Vagina (tissue), 2 donors: Measurements from ENCODE around the gene DELE1. TPM values are rescaled to one million over a fixed set of nuclear protein-coding genes. Genes with fewer than 3 reads are reported as not detected.

ENCODE experiments used
- DNase-seq, 2 donors: peaks; one replicate each; pipeline ENCODE4 v3.0.0-alpha.2; 2017; ENCODE audit errors: extremely low spot score in 2 of 2
- H3K27ac ChIP-seq: fragments of 200-600 bp; sonication (generic); one replicate; pipeline ENCODE4 v1.5.1; 2019
- H3K27me3 ChIP-seq: fragments of 200-600 bp; sonication (generic); one replicate; pipeline ENCODE4 v1.5.1; 2019
- H3K36me3 ChIP-seq, 2 donors: fragments of 200-600 bp; sonication (generic); one replicate each; pipeline ENCODE4 v1.5.1; 2017 to 2019
- H3K4me1 ChIP-seq: fragments of 200-600 bp; sonication (generic); one replicate; pipeline ENCODE4 v1.5.1; 2019
- H3K4me3 ChIP-seq, 2 donors: fragments of 200-600 bp; sonication (generic); 1 replicate in 1 of 2; 2 replicates in 1 of 2; pipeline ENCODE4 v1.5.1; 2016 to 2019
- H3K9me3 ChIP-seq: fragments of 200-600 bp; sonication (generic); one replicate; pipeline ENCODE4 v1.5.1; 2019
- POLR2A ChIP-seq, 2 donors: fragments of 450-650 bp; IDR thresholded peaks; one replicate each; pipeline ENCODE4 v1.6.1; 2017; ENCODE audit warnings: antibody characterized with exemption in 2 of 2, mild to moderate bottlenecking in 2 of 2, moderate library complexity in 2 of 2
- POLR2AphosphoS5 ChIP-seq, 2 donors: sonication (generic); formaldehyde crosslinking; IDR thresholded peaks; one replicate each; pipeline ENCODE4 v1.9.0; 2017; ENCODE audit warnings: antibody characterized with exemption in 2 of 2, mild to moderate bottlenecking in 2 of 2, low read depth in 1 of 2; ENCODE audit not compliant: insufficient read depth in 1 of 2
- intact Hi-C: fragments of 100-400 bp; cut with DNase I; formaldehyde crosslinking; loops from one replicate; pipeline ENCODE4 v1.15.1; 2023
- total RNA-seq: library from RNA; depleted of rRNA; stranded (reverse); fragments of >200 nt; gene quantifications from one replicate; pipeline ENCODE4 v1.2.3, GENCODE V29; 2016
- TF ChIP-seq, protein P1 (sequence below), 3 experiments: fragments of 450-650 bp in 2 of 3; fragments of 200-600 bp in 1 of 3; sonication (generic) in 1 of 3; IDR thresholded peaks; one replicate each; pipeline ENCODE4 v1.5.1; 2017 to 2019; ENCODE audit warnings: antibody characterized with exemption in 3 of 3, mild to moderate bottlenecking in 2 of 3, moderate library complexity in 2 of 3

DELE1 gene
- total RNA-seq, 1 donor from 2014 or later = 79.1 TPM

DNA sequence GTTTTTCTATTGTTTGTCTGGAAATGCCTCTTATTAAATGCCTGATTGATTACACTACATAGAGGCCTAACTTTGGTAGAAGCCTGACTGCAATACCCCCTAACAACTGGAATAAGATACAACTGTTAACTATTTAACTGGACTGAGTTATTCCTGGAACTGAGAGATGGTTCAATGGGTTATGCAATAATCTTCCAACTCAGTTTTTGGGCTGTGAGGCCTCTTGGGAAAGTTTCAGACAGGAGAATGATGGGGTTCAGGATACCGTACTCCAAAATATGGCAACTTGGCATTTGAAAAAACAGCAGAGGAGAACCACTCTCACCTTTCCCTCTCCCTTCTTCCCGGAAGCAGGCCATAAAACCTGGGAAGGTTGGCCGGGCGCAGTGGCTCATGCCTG, 26.2 kb upstream of the DELE1 start:
- no peak for DNase-seq
- intact Hi-C loops = loop anchor here (10.0 kb wide), 1 partner anchor 67 kb away; the partner anchor contains the start of gene RNF14
- Histone ChIP-seq H3K27ac (no peak overlapping the region), H3K9me3 (no peaks in the 10 kb centered on the region), H3K4me1 (no peaks in the 10 kb centered on the region), H3K4me3 (no peak overlapping the region), H3K36me3 (no peaks in the 10 kb centered on the region), H3K27me3 (no peaks in the 10 kb centered on the region)
- no peak for TF ChIP-seq POLR2A (IDR thresholded peaks at IDR 0.05)
- no peak for TF ChIP-seq POLR2AphosphoS5 (IDR thresholded peaks at IDR 0.05; ENCODE audit: insufficient read depth in 1 of 2, low read depth in 1 of 2)
- TF ChIP-seq, protein P1, sequence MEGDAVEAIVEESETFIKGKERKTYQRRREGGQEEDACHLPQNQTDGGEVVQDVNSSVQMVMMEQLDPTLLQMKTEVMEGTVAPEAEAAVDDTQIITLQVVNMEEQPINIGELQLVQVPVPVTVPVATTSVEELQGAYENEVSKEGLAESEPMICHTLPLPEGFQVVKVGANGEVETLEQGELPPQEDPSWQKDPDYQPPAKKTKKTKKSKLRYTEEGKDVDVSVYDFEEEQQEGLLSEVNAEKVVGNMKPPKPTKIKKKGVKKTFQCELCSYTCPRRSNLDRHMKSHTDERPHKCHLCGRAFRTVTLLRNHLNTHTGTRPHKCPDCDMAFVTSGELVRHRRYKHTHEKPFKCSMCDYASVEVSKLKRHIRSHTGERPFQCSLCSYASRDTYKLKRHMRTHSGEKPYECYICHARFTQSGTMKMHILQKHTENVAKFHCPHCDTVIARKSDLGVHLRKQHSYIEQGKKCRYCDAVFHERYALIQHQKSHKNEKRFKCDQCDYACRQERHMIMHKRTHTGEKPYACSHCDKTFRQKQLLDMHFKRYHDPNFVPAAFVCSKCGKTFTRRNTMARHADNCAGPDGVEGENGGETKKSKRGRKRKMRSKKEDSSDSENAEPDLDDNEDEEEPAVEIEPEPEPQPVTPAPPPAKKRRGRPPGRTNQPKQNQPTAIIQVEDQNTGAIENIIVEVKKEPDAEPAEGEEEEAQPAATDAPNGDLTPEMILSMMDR (IDR thresholded peaks at IDR 0.05) = no peak

DNA sequence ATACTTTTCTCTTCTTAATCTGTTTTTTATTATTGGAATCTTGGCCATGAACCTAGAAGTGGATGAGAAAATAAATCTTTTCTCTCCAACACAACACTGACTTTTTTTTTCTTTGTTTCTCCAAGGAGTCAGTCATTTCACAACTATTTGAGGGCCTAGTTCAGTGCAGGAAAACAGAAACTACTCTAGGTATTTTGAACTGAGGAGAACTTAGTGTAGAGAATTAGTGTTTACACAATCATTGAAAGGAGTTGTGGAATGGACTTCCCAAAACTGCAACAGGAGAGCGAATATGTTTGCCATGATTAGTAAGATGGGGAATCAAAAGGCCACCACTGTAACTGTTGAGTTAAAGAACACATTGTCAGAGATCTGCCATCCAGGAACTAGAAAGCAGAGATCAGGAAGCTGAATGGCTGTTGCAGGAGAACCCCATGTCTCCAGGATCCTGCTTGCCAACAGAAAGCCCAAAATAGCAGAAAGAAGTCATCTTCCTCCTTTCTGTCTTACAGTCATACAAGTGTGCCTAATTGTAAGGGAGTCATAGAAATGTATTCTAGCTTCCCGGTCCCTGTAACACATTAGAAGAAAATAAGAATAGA, 25.1 kb upstream of the DELE1 start:
- no peak for DNase-seq
- Histone ChIP-seq H3K4me3 (no peak overlapping the region), H3K36me3 (no peaks in the 10 kb centered on the region), H3K9me3 (no peaks in the 10 kb centered on the region), H3K27ac (no peak overlapping the region), H3K27me3 (no peaks in the 10 kb centered on the region), H3K4me1 (no peaks in the 10 kb centered on the region)
- TF ChIP-seq, protein P1 (IDR thresholded peaks at IDR 0.05) = no peak
- TF ChIP-seq POLR2A (IDR thresholded peaks at IDR 0.05) (no peak), POLR2AphosphoS5 (IDR thresholded peaks at IDR 0.05; ENCODE audit: insufficient read depth in 1 of 2, low read depth in 1 of 2) (no peak)
- intact Hi-C loops = loop anchor here (10.0 kb wide), 1 partner anchor 66 kb away; the partner anchor contains the start of gene RNF14

DNA sequence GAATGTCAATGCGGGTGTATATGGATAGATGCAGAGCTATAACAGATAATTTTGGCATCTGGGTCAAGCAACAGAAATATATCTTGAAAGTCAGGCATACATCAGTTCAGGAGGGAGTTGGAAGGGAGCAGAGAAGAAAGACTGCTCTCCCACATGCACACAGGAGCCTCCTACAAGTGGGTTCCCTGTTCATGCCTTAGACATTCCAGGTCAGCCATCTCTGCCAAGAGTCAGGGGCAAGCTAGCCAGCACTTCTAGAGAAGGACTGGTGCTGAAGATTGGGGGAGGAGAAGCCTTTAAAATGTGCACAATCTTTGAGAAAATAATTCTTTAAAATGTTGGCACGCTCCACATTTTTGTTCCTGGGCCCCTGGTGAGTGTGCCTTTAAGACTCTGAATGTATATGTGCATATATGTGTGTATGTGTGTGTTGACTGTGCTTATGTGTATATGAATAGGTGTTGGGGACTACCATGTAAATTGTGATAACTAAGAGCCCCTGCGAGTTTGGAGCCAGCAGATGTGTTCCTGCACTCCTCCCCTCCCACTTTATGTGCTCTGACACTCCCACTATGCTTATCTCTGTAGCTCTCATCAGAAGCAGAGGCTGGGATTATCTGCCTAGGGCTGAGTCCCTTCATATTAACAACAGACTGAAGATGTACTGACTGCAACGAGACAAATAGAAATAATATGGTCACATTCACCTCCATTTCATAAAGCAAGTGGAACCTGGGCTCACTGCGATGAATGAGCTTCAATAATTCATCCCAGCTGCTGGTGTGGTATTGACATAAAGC, 21.5 kb upstream of the DELE1 start:
- no peak for DNase-seq
- no peaks in the 10 kb centered on the region for H3K4me1 ChIP-seq
- TF ChIP-seq POLR2A (IDR thresholded peaks at IDR 0.05) = no peak
- no peak for TF ChIP-seq POLR2AphosphoS5 (IDR thresholded peaks at IDR 0.05; ENCODE audit: insufficient read depth in 1 of 2, low read depth in 1 of 2)
- TF ChIP-seq, protein P1 (IDR thresholded peaks at IDR 0.05) = no peak
- intact Hi-C loops = no loop called here
- no peaks in the 10 kb centered on the region for H3K36me3 ChIP-seq
- H3K27ac ChIP-seq = no peak overlapping the region
- no peaks in the 10 kb centered on the region for H3K9me3 ChIP-seq
- H3K4me3 ChIP-seq = no peak overlapping the region
- no peaks in the 10 kb centered on the region for H3K27me3 ChIP-seq

DNA sequence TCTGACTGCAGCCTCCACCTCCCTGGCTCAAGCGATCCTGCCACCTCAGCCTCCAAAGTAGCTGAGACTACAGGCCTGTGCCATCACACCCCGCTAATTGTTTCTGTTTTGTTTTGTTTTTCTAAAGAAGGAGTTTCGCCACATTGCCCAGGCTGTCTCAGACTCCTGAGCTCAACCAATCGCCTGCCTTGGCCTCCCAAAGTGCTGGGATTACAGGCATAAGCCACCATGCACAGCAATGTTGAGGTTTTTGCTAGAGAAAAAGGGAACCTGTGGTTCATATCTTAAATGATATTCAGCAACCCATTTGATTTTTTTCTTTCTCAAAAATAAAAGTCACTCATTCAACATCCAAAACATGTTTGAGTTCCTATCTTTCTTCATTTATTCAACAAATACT, 20.4 kb upstream of the DELE1 start:
- Histone ChIP-seq H3K36me3 (no peaks in the 10 kb centered on the region), H3K4me3 (no peak overlapping the region), H3K27me3 (no peaks in the 10 kb centered on the region), H3K27ac (no peak overlapping the region), H3K4me1 (no peaks in the 10 kb centered on the region), H3K9me3 (no peaks in the 10 kb centered on the region)
- TF ChIP-seq POLR2A (IDR thresholded peaks at IDR 0.05) = no peak
- TF ChIP-seq, protein P1 (IDR thresholded peaks at IDR 0.05) = no peak
- no peak for TF ChIP-seq POLR2AphosphoS5 (IDR thresholded peaks at IDR 0.05; ENCODE audit: insufficient read depth in 1 of 2, low read depth in 1 of 2)
- intact Hi-C loops = no loop called here
- DNase-seq = no peak

DNA sequence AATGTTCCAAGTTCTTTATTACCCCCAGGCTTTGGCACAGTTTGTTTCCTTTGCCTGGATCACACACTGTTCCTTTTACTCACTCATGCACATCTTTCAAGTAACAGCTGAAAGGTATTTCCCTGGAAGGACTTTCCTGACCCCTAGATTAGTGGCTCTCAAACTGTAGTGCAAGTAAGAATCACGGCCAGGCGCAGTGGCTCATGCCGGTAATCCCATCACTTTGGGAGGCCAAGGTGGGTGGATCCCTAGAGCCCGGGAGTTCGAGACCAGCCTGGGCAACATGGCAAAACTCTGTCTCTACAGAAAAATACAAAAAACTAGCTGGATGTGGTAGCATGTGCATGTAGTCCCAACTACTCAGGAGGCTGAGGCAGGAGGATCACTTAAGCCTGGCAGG, 19.1 kb upstream of the DELE1 start:
- H3K4me1 ChIP-seq = no peaks in the 10 kb centered on the region
- intact Hi-C loops = no loop called here
- no peak overlapping the region for H3K27ac ChIP-seq
- no peak for DNase-seq
- no peak overlapping the region for H3K4me3 ChIP-seq
- no peak for TF ChIP-seq POLR2A (IDR thresholded peaks at IDR 0.05)
- no peak for TF ChIP-seq POLR2AphosphoS5 (IDR thresholded peaks at IDR 0.05; ENCODE audit: insufficient read depth in 1 of 2, low read depth in 1 of 2)
- TF ChIP-seq, protein P1 (IDR thresholded peaks at IDR 0.05) = no peak
- H3K27me3 ChIP-seq = no peaks in the 10 kb centered on the region
- no peaks in the 10 kb centered on the region for H3K9me3 ChIP-seq
- H3K36me3 ChIP-seq = no peaks in the 10 kb centered on the region
